Measurements from ENCODE around the gene TRIM10.

DNA sequence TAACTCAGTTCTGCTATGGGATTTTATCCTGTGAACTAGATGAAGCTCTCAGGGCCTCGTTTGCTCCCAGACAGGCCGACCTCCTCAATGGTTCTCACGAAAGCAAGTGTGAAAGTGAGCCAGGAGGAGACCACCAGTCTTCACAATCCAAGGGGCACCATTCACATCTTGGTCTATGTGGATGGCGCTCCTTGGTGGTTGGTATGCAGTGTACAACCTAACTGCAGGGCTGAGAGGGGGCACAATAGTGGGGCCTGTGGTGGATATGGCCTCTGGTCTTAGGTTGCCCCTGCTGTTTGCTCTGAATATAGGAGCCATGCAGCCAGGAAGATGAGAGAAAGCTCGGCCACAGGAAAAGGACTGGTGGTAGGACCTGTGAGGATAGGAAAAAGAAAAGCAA is 27.5 kb upstream of the TRIM10 start:
- TF ChIP-seq, protein P1, sequence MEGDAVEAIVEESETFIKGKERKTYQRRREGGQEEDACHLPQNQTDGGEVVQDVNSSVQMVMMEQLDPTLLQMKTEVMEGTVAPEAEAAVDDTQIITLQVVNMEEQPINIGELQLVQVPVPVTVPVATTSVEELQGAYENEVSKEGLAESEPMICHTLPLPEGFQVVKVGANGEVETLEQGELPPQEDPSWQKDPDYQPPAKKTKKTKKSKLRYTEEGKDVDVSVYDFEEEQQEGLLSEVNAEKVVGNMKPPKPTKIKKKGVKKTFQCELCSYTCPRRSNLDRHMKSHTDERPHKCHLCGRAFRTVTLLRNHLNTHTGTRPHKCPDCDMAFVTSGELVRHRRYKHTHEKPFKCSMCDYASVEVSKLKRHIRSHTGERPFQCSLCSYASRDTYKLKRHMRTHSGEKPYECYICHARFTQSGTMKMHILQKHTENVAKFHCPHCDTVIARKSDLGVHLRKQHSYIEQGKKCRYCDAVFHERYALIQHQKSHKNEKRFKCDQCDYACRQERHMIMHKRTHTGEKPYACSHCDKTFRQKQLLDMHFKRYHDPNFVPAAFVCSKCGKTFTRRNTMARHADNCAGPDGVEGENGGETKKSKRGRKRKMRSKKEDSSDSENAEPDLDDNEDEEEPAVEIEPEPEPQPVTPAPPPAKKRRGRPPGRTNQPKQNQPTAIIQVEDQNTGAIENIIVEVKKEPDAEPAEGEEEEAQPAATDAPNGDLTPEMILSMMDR (IDR thresholded peaks at IDR 0.05), result no peak
- no peak for TF ChIP-seq POLR2A (IDR thresholded peaks at IDR 0.05; ENCODE audit: low read depth)
